Erythroblast (primary cell): Measurements from ENCODE around the gene USP31.

ENCODE experiments used
- GATA1 ChIP-seq: IDR thresholded peaks from 2 replicates; pipeline ENCODE4 v1.6.1; 2011; ENCODE audit warnings: low read depth, mild to moderate bottlenecking, control low read depth, low read length, moderate library complexity
- POLR2A ChIP-seq: IDR thresholded peaks from 2 replicates; pipeline ENCODE4 v1.6.1; 2011; ENCODE audit warnings: mild to moderate bottlenecking, low read length

DNA sequence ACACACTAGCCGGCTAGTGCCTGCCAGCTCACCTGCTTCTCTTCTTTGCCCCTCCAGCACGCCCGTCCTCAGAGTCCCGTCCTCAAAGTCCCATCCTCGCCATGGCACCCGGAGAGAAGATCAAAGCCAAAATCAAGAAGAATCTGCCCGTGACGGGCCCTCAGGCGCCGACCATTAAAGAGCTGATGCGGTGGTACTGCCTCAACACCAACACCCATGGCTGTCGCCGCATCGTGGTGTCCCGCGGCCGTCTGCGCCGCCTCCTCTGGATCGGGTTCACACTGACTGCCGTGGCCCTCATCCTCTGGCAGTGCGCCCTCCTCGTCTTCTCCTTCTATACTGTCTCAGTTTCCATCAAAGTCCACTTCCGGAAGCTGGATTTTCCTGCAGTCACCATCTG lies 36.9 kb upstream of the USP31 start:
- TF ChIP-seq POLR2A = no peak
- no peak for TF ChIP-seq GATA1
